ENCODE data around the gene USP36.

- TF ChIP-seq POLR2AphosphoS5 (IDR thresholded peaks at IDR 0.05; ENCODE audit: borderline replicate concordance, low read depth, low read length) (no peak), EZH2 (IDR thresholded peaks at IDR 0.05) (no peak)
Measured at GRCh38 chr17:78831688-78832540, 8.7 kb downstream of the USP36 start.
